Urothelium cell line (cell line): ENCODE data around the gene ATP6V0A1.
"Not testable (repeated sequence)": the region's sequence is repeated elsewhere in the genome, so short reads cannot be mapped to it uniquely, and the experiment has no call there.

ENCODE experiments used
- DNase-seq: peaks from one replicate; pipeline ENCODE4 v3.0.0; 2011; ENCODE audit warnings: low spot score, mixed read lengths
- FAIRE-seq: peaks from 2 replicates; lab custom pipeline; 2011; peaks lifted over from hg19 to GRCh38; lab: Jason Lieb, UNC

Gene ATP6V0A1

GRCh38 chr17:42555961-42556617 is 97.4 kb downstream of the ATP6V0A1 start:
- DNase-seq = not testable (repeated sequence)
- FAIRE-seq = peak; percentile 74

- FAIRE-seq = no peak
- no peak for DNase-seq
Observed at GRCh38 chr17:42559075-42559474, 100.4 kb downstream of the ATP6V0A1 start.

GRCh38 chr17:42560246-42560645 is 101.6 kb downstream of the ATP6V0A1 start:
- FAIRE-seq = no peak

GRCh38 chr17:42561897-42562387 is 103.3 kb downstream of the ATP6V0A1 start, which contains the start of gene COASY:
TSS of gene COASY (plus strand) at chr17:42562148. CDS start at chr17:42562623, 475 bp downstream.
- DNase-seq (peak; percentile 97), FAIRE-seq (no peak)

More at GRCh38 chr17:42560246-42560645, 101.6 kb downstream of the ATP6V0A1 start:
- DNase-seq = no peak

GRCh38 chr17:42562388-42563142 is 103.9 kb downstream of the ATP6V0A1 start:
- no peak for FAIRE-seq
- DNase-seq = no peak

- no peak for DNase-seq
- no peak for FAIRE-seq
Observed at GRCh38 chr17:42563143-42563509, 104.4 kb downstream of the ATP6V0A1 start.

GRCh38 chr17:42563543-42563942 is 104.9 kb downstream of the ATP6V0A1 start:
- DNase-seq (no peak), FAIRE-seq (no peak)

- DNase-seq (no peak), FAIRE-seq (no peak)
Observed at GRCh38 chr17:42563950-42564349, 105.3 kb downstream of the ATP6V0A1 start.

- FAIRE-seq = no peak
- no peak for DNase-seq
Observed at GRCh38 chr17:42564815-42565522, 106.3 kb downstream of the ATP6V0A1 start.

- DNase-seq = no peak
- no peak for FAIRE-seq
Observed at GRCh38 chr17:42565523-42566214, 107.0 kb downstream of the ATP6V0A1 start.

GRCh38 chr17:42566215-42566882 is 107.7 kb downstream of the ATP6V0A1 start:
- FAIRE-seq (no peak), DNase-seq (no peak)

GRCh38 chr17:42566883-42567573 is 108.3 kb downstream of the ATP6V0A1 start, which contains the start of gene MLX:
TSS of gene MLX (plus strand) at chr17:42567100. CDS start at chr17:42567125, 25 bp downstream.
- FAIRE-seq = peak; percentile 98

GRCh38 chr17:42568341-42569111 is 109.8 kb downstream of the ATP6V0A1 start:
- FAIRE-seq (peak; percentile 20), DNase-seq (no peak)

More at GRCh38 chr17:42566883-42567573, 108.3 kb downstream of the ATP6V0A1 start, which contains the start of gene MLX:
- DNase-seq = peak; percentile 100

- DNase-seq (no peak), FAIRE-seq (no peak)
Observed at GRCh38 chr17:42571435-42572225, 113.0 kb downstream of the ATP6V0A1 start.
